ENCODE data around the gene PSMD2.

The PSMD2 gene

DNA sequence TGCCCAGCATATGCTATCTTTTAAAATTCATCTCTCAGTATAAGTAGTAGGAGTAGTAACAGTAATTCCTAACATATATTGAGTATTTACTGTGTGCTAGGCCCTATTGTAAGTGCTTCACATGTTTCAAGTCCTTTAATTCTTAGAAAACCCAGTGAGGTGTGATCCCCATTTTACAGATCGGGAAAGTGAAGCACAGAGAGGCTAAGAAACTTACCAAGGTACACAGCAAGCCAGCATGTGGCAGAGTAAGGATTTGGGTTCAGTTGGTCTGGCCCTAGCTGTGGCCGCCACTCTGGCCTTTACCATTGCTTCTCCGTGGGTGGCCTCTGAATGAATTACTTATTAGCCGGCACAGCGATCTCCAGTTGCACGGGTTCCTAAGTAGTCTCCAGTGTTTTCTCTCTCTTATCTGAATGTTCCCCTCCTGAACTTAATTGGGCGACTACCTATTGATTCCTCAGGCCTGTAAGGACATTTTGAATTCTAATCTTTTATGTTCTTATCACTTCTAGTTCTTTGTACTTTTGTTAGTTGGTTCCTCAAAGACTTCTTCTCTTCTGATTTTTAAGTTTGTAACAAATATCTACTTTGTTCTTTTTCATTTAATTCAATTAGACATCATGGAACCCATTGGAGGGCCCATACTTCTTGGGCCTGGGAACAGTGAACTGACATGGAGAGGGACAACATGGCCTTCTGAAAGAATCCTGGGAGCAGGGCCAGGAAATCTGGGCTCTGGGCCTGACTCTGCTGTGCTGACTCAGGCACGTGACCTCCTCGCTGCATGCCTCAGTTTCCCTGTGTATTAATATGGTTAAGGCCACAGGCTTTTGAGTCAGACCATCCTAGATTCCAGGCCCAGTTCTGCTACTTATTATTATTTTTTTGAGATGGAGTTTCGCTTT, 50.8 kb downstream of the PSMD2 start:
- TF ChIP-seq, protein P1, sequence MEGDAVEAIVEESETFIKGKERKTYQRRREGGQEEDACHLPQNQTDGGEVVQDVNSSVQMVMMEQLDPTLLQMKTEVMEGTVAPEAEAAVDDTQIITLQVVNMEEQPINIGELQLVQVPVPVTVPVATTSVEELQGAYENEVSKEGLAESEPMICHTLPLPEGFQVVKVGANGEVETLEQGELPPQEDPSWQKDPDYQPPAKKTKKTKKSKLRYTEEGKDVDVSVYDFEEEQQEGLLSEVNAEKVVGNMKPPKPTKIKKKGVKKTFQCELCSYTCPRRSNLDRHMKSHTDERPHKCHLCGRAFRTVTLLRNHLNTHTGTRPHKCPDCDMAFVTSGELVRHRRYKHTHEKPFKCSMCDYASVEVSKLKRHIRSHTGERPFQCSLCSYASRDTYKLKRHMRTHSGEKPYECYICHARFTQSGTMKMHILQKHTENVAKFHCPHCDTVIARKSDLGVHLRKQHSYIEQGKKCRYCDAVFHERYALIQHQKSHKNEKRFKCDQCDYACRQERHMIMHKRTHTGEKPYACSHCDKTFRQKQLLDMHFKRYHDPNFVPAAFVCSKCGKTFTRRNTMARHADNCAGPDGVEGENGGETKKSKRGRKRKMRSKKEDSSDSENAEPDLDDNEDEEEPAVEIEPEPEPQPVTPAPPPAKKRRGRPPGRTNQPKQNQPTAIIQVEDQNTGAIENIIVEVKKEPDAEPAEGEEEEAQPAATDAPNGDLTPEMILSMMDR (IDR thresholded peaks at IDR 0.05; ENCODE audit: low read depth, low read length) = no peak
- DNase-seq (ENCODE audit: low read depth, low spot score) = no peak
- in situ Hi-C loops (cut with HindIII; ENCODE audit: low sequenced_read_pairs) = no loop called here
- H3K4me3 ChIP-seq (ENCODE audit: low read depth, low read length) = no peak overlapping the region

DNA sequence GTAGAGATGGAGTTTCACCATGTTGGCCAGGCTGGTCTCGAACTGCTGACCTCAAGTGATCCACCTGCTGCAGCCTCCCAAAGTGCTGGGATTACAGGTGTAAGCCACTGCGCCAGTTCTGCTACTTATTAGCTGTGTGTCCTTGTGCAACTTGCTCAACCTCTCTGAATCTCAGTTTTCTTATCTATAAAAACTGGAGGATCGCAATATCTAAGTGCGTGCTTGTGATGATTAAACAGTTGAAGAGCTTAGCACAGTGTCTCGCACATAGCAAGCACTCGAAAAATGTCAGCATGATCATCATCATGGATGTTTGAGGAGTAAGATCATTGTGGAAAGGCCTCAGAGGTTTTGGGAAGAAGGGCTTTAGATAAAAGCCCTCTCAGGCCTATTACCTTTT, 51.6 kb downstream of the PSMD2 start:
- no peak for DNase-seq (ENCODE audit: low read depth, low spot score)
- in situ Hi-C loops (cut with HindIII; ENCODE audit: low sequenced_read_pairs) = no loop called here
- no peak overlapping the region for H3K4me3 ChIP-seq (ENCODE audit: low read depth, low read length)
- TF ChIP-seq, protein P1 (IDR thresholded peaks at IDR 0.05; ENCODE audit: low read depth, low read length) = no peak

DNA sequence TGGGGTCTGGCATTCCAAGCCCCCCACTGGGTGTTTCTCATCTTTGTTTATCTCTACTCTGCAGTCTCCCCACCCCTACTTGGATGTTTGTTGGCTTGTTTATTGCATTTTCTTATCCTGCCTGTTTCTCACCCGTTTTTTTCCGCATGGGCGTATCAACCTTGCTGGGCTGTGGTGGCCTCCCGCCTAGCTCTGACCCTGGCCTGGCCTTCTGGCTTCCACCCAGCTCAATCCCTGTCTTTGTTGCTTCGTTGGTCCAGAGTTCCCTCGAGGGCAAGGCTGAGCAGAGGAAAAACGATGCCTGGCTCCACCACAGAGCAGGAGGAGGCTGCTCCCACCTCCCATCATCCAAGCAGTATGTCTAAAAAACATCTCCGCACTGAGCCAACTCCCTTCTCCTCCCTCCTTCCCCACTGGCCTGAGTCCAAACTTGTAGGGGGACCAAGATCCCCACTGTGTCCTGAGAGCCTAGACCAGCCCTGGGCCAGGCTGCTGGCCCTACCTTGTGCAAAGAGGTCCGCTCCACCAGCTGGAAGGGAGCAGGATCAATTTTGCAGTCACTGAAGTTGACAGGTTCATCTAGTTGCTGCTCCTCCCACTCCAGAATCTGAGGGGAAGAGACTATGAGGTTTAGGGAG, 52.6 kb downstream of the PSMD2 start:
- TF ChIP-seq, protein P1 (IDR thresholded peaks at IDR 0.05; ENCODE audit: low read depth, low read length) = no peak
- in situ Hi-C loops (cut with HindIII; ENCODE audit: low sequenced_read_pairs) = no loop called here
- no peak for DNase-seq (ENCODE audit: low read depth, low spot score)
- no peak overlapping the region for H3K4me3 ChIP-seq (ENCODE audit: low read depth, low read length)

DNA sequence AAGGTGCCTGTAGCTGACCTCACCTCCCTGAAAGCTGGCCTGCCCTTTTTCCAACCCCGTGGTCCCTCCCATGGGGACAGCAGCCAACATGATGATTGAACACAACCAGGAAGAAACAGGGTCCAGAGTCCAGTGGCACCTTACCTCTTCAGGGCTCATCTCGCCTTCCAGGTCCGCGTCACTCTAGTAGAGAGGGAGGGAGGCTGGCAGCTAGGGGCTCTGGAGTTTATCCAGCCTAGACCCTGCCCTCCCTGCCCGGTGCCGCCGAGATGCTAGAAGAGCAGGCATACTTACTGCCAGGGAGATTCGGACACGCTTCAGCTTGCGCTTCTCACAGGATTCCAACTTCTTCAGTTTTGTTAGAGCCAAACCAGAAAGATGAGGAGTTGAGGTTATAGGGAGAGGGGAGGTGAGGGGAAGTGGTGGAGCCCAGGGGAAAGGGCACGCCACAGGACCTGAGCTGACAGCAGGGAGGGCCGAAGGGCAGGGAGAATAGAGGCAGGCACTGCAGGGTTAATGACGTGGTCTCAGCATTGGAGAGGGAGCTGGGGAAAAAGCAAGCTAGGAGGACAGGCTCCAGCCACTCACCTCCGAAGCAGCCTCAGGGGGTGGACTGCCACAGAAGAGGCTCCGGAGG, 53.2 kb downstream of the PSMD2 start:
- in situ Hi-C loops (cut with HindIII; ENCODE audit: low sequenced_read_pairs) = no loop called here

DNA sequence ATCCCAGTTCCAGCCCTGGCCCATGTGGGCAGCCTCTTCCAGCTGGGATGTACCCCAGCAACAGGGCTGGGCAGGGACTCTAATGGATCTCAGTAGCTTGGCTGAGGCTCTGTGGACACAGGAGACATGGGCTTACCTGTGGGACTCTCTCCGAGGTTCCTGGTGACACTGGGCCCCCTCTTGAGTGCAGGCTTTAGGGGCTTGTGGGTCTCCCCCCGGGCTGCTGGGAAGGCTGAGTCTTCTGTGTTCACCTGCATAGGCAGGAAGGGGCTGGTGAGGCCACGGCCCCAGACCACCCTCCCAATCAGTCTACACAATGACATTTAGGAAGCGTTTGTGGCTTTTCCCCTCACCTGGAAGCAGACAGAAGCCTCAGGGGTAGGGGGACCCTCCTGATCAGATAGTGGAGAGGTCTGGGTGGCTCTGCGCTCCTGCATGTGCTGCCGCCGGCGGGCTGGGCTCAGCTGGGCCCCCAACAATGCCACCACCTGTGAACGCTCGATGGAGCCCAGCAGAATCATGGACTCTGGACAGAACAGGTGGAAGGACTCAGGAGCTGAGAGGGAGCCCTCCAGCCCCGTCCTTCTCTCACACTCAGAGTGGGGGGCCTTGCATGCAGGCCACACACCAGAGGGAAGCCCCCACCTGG, 54.0 kb downstream of the PSMD2 start:
- DNase-seq (ENCODE audit: low read depth, low spot score) = no peak
- H3K4me3 ChIP-seq (ENCODE audit: low read depth, low read length) = no peak overlapping the region
- TF ChIP-seq, protein P1 (IDR thresholded peaks at IDR 0.05; ENCODE audit: low read depth, low read length) = no peak
- in situ Hi-C loops (cut with HindIII; ENCODE audit: low sequenced_read_pairs) = no loop called here

More for the DNA sequence above, 53.2 kb downstream of the PSMD2 start:
- no peak overlapping the region for H3K4me3 ChIP-seq (ENCODE audit: low read depth, low read length)
- DNase-seq (ENCODE audit: low read depth, low spot score) = no peak
- TF ChIP-seq, protein P1 (IDR thresholded peaks at IDR 0.05; ENCODE audit: low read depth, low read length) = no peak

DNA sequence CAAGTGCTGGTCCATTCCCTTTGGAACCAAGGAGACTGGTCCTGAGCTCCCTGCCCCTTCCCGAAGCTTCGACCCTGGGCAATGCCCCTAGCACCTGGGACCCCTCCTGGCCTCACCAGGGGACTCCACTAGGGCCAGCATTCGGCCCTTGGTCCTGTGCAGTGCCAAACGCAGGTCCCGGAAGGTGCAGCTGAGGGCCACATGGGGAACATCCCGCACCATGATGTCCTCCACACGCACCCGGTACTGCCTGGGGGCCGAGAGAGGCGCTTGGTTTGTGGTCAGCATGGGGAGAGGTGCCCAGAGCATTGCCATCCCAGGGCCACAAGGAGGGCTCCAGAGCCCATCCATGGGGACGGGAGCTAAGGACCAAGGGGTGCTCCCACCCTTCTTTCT, 54.5 kb downstream of the PSMD2 start:
- in situ Hi-C loops (cut with HindIII; ENCODE audit: low sequenced_read_pairs) = no loop called here
- DNase-seq (ENCODE audit: low read depth, low spot score) = no peak
- TF ChIP-seq, protein P1 (IDR thresholded peaks at IDR 0.05; ENCODE audit: low read depth, low read length) = no peak

More for the DNA sequence above, 54.5 kb downstream of the PSMD2 start:
- H3K4me3 ChIP-seq (ENCODE audit: low read depth, low read length) = no peak overlapping the region
